Left lung (tissue), 10 donors: Measurements from ENCODE around the gene LEFTY2. TPM values are rescaled to one million over a fixed set of nuclear protein-coding genes. Genes with fewer than 3 reads are reported as not detected.

ENCODE experiments used
- ATAC-seq: fragments of 200-7000 bp; cut with Tn5 transposase; one replicate; pipeline ENCODE4 v1.9.1; 2020; ENCODE audit warnings: moderate library complexity
- DNase-seq, 4 donors: peaks; one replicate each; pipeline ENCODE4 v3.0.0-alpha.2; 2013 to 2020
- H3K27ac ChIP-seq, 2 donors: fragments of 200-600 bp; sonication (generic) in 1 of 2; one replicate each; pipeline versions ENCODE4 v1.5.0 to v1.8.0; 2020 to 2021
- H3K27me3 ChIP-seq, 2 donors: fragments of 200-600 bp; sonication (generic) in 1 of 2; one replicate each; pipeline versions ENCODE4 v1.5.0 to v1.8.0; 2020 to 2021
- H3K36me3 ChIP-seq, 2 donors: fragments of 200-600 bp; sonication (generic) in 1 of 2; one replicate each; pipeline versions ENCODE4 v1.5.0 to v1.8.0; 2020 to 2021
- H3K4me1 ChIP-seq, 2 donors: fragments of 200-600 bp; one replicate each; pipeline ENCODE4 v1.8.0; 2021
- H3K4me3 ChIP-seq, 2 donors: fragments of 200-600 bp; sonication (generic) in 1 of 2; one replicate each; pipeline versions ENCODE4 v1.5.0 to v1.8.0; 2020 to 2021; ENCODE audit warnings: mild to moderate bottlenecking in 1 of 2
- H3K9me3 ChIP-seq, 2 donors: fragments of 200-600 bp; sonication (generic) in 1 of 2; one replicate each; pipeline versions ENCODE4 v1.5.0 to v1.8.0; 2020 to 2021
- intact Hi-C, 2 donors: fragments of 100-400 bp; cut with DNase I; formaldehyde crosslinking; loops; one replicate each; pipeline versions ENCODE4 v1.11.2 to v1.14.2; 2022
- polyA plus RNA-seq, 6 donors: library from polyadenylated mRNA; unstranded; fragments of 120-200 nt; gene quantifications; one replicate each; pipeline ENCODE4 v1.2.1, GENCODE V29; 2013; ENCODE audit not compliant: insufficient read length in 6 of 6
- total RNA-seq, 2 donors: library from RNA; stranded (reverse); fragmentation: NEBNext Ultra II Directional; extraction: Animal tissue kit (Norgen Biotek cat#: 25700); gene quantifications; one replicate each; pipeline ENCODE4 v1.2.1, GENCODE V29; 2021
- TF ChIP-seq, protein P1 (sequence below), 2 donors: fragments of 200-600 bp; sonication (generic) in 1 of 2; IDR thresholded peaks; one replicate each; pipeline versions ENCODE4 v1.5.0 to v1.8.0; 2021; ENCODE audit warnings: antibody characterized with exemption in 2 of 2
- donor health status: DM: no; HTN: yes; CAD: no.
- donor health status: DM: no; HTN: no; CAD: no.

LEFTY2 gene
- total and polyA plus RNA-seq, 8 donors, result 0.17 to 2.4 (median 1.3) TPM; not detected in 1

DNA sequence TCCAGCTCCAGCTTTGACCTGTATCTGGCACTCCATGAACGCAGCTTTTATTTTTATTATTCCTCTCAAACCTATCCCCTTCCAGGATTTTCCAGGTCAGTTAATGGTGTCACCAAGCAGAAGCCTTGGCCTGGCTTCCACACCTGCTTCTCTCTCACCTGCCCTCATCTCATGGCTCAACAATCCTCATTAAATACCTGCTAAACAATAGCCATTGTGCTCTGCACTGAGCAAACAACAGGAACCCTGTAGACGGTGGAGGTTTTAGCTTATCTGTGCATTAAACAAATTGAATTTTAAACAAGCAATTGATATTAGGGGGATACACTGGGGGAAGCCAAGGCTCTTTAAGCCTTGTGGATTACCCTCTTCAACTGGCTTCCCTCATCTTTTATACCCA lies 32.2 kb downstream of the LEFTY2 start:
- TF ChIP-seq, protein P1, sequence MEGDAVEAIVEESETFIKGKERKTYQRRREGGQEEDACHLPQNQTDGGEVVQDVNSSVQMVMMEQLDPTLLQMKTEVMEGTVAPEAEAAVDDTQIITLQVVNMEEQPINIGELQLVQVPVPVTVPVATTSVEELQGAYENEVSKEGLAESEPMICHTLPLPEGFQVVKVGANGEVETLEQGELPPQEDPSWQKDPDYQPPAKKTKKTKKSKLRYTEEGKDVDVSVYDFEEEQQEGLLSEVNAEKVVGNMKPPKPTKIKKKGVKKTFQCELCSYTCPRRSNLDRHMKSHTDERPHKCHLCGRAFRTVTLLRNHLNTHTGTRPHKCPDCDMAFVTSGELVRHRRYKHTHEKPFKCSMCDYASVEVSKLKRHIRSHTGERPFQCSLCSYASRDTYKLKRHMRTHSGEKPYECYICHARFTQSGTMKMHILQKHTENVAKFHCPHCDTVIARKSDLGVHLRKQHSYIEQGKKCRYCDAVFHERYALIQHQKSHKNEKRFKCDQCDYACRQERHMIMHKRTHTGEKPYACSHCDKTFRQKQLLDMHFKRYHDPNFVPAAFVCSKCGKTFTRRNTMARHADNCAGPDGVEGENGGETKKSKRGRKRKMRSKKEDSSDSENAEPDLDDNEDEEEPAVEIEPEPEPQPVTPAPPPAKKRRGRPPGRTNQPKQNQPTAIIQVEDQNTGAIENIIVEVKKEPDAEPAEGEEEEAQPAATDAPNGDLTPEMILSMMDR (IDR thresholded peaks at IDR 0.05), result no peak
- Histone ChIP-seq H3K4me3 (no peak overlapping the region), H3K27me3 (no peaks in the 10 kb centered on the region), H3K27ac (no peak overlapping the region), H3K4me1 (peaks cover 3 to 11% of the 10 kb centered on the region in 2 donors), H3K36me3 (no peaks in the 10 kb centered on the region), H3K9me3 (no peaks in the 10 kb centered on the region)
- ATAC-seq (no peak), DNase-seq (no peak)
- intact Hi-C loops, result no loop called here

DNA sequence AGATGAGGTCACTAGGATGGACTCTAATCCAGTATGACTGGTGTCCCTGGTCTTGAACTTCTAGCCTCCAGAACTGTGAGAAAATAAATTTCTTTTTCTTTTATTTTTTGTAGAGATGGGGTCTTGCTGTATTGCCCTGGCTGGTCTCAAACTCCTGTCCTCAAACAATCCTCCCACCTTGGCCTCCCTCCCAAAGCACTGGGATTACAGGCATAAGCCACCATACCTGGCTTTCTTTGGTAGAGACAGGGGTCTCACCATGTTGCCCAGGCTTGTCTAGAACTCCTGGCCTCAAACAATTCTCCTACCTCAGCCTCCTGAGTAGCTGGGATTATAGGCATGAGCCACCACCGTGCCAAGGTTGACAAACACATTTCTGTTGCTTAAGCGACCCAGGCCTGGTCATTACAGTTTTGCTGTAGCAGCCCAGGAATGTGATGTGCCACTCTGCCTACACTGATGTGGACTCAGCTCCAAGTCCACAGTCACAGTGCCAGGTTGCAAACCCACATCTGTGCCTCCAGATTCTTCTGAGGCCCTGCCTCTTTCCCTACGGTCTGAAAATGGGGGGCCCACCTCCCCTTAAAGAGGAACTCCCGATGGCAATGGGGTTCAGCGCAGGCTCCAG lies 32.9 kb downstream of the LEFTY2 start:
- Histone ChIP-seq H3K4me3 (no peak overlapping the region), H3K9me3 (no peaks in the 10 kb centered on the region), H3K36me3 (no peaks in the 10 kb centered on the region), H3K4me1 (peaks cover 3 to 11% of the 10 kb centered on the region in 2 donors), H3K27me3 (no peaks in the 10 kb centered on the region), H3K27ac (no peak overlapping the region)
- no peak for DNase-seq
- no peak for ATAC-seq
- TF ChIP-seq, protein P1 (IDR thresholded peaks at IDR 0.05), result no peak
- intact Hi-C loops, result no loop called here

DNA sequence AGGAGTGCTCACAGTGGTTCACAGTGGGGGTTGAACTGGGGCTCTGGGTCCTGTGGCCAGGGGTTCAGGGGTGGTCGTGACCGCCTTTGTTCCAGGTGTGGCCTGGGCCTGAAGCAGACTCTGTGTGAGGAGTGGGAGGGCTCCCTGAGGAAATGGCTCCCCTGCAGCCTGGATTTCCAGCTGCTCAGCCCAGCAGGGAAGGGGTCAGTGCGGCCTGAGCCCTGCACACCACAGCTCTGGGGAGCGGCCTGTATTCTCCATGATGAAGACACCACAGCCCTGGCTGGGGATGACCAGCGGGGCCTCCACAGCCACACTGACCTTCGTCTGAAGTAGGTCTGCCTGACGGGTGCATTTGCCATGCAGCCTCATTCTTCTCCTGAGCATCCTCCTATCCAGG lies 33.7 kb downstream of the LEFTY2 start:
- H3K9me3 ChIP-seq, result no peaks in the 10 kb centered on the region

DNA sequence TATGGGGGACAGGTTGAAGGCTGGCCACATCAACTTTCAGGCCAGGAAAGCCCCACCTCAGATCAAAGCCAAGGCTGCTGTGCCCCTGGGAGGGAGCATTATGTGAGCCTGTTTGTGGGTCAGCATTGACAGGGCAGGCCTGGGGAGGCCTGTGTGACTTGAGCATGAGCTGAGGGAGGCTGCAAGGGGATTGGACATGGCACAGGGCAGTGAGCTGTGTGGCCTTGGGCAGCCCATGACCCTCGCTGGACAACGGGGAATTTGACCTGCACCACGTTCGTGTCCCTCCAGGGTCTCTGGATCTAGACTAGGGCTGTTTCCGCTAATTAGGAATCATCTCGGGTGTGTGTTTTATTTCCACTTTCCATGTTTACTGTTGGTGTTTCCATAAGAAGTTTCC lies 34.6 kb downstream of the LEFTY2 start:
- no peaks in the 10 kb centered on the region for H3K9me3 ChIP-seq
- H3K4me3 ChIP-seq, result no peak overlapping the region
- H3K27ac ChIP-seq, result no peak overlapping the region
- intact Hi-C loops, result no loop called here
- TF ChIP-seq, protein P1 (IDR thresholded peaks at IDR 0.05), result no peak
- H3K36me3 ChIP-seq, result no peaks in the 10 kb centered on the region
- H3K4me1 ChIP-seq, result peaks cover 1 to 8% of the 10 kb centered on the region in 2 donors
- H3K27me3 ChIP-seq, result no peaks in the 10 kb centered on the region
- no peak for DNase-seq
- no peak for ATAC-seq

More for the DNA sequence above, 33.7 kb downstream of the LEFTY2 start:
- TF ChIP-seq, protein P1 (IDR thresholded peaks at IDR 0.05), result no peak
- Histone ChIP-seq H3K27me3 (no peaks in the 10 kb centered on the region), H3K27ac (no peak overlapping the region), H3K4me1 (peaks cover 3 to 11% of the 10 kb centered on the region in 2 donors), H3K4me3 (no peak overlapping the region), H3K36me3 (no peaks in the 10 kb centered on the region)
- DNase-seq (no peak), ATAC-seq (no peak)
- intact Hi-C loops, result no loop called here

DNA sequence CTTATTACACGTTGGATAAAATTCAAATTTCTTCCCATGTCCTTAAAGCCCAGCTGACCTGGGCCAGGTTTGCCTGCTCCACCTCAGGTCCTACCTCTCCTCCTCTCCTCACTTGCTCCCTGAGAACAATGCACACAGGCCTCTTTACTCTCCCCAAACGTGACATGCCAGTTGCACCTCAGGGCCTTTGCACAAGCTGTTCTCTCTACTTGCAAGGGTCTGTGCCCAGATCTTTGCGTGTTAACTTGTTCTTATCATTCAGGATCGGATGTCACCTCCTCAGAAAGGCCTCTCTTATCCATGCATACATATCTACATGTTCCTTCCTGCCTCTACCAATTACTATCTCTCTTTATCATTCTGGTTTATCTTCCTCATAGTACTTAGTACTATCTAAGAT lies 37.4 kb downstream of the LEFTY2 start:
- intact Hi-C loops, result no loop called here
- no peaks in the 10 kb centered on the region for H3K9me3 ChIP-seq
- TF ChIP-seq, protein P1 (IDR thresholded peaks at IDR 0.05), result no peak
- H3K4me1 ChIP-seq, result no peaks in the 10 kb centered on the region
- DNase-seq (no peak), ATAC-seq (no peak)
- no peaks in the 10 kb centered on the region for H3K27me3 ChIP-seq
- no peak overlapping the region for H3K4me3 ChIP-seq
- no peak overlapping the region for H3K27ac ChIP-seq
- H3K36me3 ChIP-seq, result no peaks in the 10 kb centered on the region
